Activated T-helper 1 cell treated with anti-CD3 and anti-CD28 coated beads, Interleukin-12 subunit alpha, Interleukin-12 subunit beta, Interleukin-2, Interleukin-4 antibody, amounts not matched to agents 30 ng/mL and 10 ng/mL and 1 ng/mL, durations not matched to agents 14 hours and 24 hours and 36 hours (primary cell): ENCODE data around the gene ORC1. TPM values are rescaled to one million over a fixed set of nuclear protein-coding genes. Genes with fewer than 3 reads are reported as not detected.

ENCODE experiments used
- DNase-seq: peaks from one replicate; pipeline ENCODE4 v3.0.0; 2021; ENCODE audit warnings: low spot score
- H3K27ac Mint-ChIP-seq: one replicate; pipeline ENCODE4 v1.8.0; 2021; ENCODE audit warnings: mild to moderate bottlenecking, mixed read lengths
- H3K27me3 Mint-ChIP-seq: one replicate; pipeline ENCODE4 v1.8.0; 2022; ENCODE audit warnings: mild to moderate bottlenecking, moderate library complexity, mixed read lengths; ENCODE audit not compliant: insufficient read depth
- H3K36me3 Mint-ChIP-seq: one replicate; pipeline ENCODE4 v1.8.0; 2021; ENCODE audit warnings: low read depth, mixed read lengths
- H3K4me1 Mint-ChIP-seq: one replicate; pipeline ENCODE4 v1.8.0; 2021; ENCODE audit warnings: low read depth, mixed read lengths
- H3K4me3 Mint-ChIP-seq: one replicate; pipeline ENCODE4 v1.8.0; 2021; ENCODE audit warnings: mild to moderate bottlenecking, moderate library complexity, mixed read lengths
- H3K9me3 Mint-ChIP-seq: one replicate; pipeline ENCODE4 v1.8.0; 2021; ENCODE audit warnings: mixed read lengths
- intact Hi-C: fragments of 100-400 bp; cut with micrococcal nuclease; formaldehyde crosslinking; loops from one replicate; pipeline ENCODE4 v1.15.1; 2024
- total RNA-seq: library from RNA; stranded (reverse); gene quantifications from 2 replicates; pipeline ENCODE4 v1.2.3, GENCODE V29; 2022

ORC1 gene
- total RNA-seq, 1 donor from 2014 or later = 39.6 TPM

DNA sequence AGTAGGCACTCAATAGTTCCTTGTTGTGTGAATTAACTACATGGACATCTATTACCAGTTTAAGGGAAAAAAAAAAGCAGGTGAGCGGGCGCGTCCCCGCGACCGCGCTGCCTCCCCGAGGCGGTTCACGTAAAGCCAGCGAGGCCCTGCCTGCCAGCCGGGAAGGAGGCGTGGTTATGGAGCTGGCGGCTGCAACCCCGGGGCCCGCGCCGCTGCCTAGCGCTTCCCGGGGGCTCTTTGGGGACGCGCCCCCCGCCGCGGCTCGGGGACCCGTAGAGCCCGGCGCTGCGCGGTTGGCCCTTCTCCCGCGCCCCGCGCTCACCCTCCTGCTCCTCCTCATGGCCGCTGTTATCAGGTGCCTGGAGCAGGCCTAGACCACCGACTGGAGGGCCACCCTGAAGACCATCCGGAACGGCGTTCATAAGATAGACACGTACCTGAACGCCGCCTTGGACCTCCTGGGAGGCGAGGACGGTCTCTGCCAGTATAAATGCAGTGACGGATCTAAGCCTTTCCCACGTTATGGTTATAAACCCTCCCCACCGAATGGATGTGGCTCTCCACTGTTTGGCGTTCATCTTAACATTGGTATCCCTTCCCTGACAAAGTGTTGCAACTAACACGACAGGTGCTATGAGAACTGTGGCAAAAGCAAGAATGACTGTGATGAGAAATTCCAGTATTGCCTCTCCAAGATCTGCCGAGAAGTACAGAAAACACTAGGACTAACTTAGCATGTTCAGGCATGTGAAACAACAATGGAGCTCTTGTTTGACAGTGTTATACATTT, 35.6 kb downstream of the ORC1 start:
- H3K36me3 Mint-ChIP-seq = peaks cover 19% of the 10 kb centered on the region
- peak overlapping the region; percentile 72 for H3K4me3 Mint-ChIP-seq
- no peaks in the 10 kb centered on the region for H3K27me3 Mint-ChIP-seq
- peaks cover 41% of the 10 kb centered on the region for H3K4me1 Mint-ChIP-seq
- no peaks in the 10 kb centered on the region for H3K9me3 Mint-ChIP-seq
- intact Hi-C loops = loop anchor here (5.0 to 10.0 kb wide), 6 partner anchors 54 to 1579 kb away; partner anchors contain the start of genes ECHDC2, IFT25, LRP8 and LRRC42
- H3K27ac Mint-ChIP-seq = no peak overlapping the region
- DNase-seq = peak; percentile 61

- no peak overlapping the region for H3K27ac Mint-ChIP-seq
- intact Hi-C loops = loop anchor here (5.0 to 10.0 kb wide), 6 partner anchors 55 to 1580 kb away; partner anchors contain the start of genes ECHDC2, IFT25, LRP8 and LRRC42
- H3K4me1 Mint-ChIP-seq = peaks cover 47% of the 10 kb centered on the region
- DNase-seq = no peak
- H3K27me3 Mint-ChIP-seq = no peaks in the 10 kb centered on the region
- peak overlapping the region; percentile 47 for H3K4me3 Mint-ChIP-seq
- peaks cover 18% of the 10 kb centered on the region for H3K36me3 Mint-ChIP-seq
- H3K9me3 Mint-ChIP-seq = no peaks in the 10 kb centered on the region
These were observed 37.0 kb downstream of the ORC1 start for GRCh38 chr1:52367272-52367671.

DNA sequence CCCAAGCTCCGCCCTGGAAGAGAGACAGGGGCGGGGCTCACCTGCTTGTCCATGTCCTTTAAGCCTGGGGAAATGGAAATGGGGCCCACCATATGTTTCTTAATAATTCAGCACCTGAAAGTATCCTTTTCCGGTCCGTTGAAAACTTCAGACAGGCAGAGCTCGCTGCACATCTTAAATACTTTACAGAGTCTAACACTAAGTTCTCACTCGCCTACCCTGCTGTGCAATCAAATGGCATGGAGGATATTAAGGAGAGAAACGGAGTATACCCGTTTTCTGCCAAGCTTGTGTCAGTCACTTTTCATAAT, 37.8 kb downstream of the ORC1 start:
- peaks cover 55% of the 10 kb centered on the region for H3K4me1 Mint-ChIP-seq
- H3K4me3 Mint-ChIP-seq = peak overlapping the region; percentile 61
- DNase-seq = no peak
- H3K9me3 Mint-ChIP-seq = no peaks in the 10 kb centered on the region
- H3K27ac Mint-ChIP-seq = peak overlapping the region; percentile 51
- H3K36me3 Mint-ChIP-seq = peaks cover 26% of the 10 kb centered on the region
- no peaks in the 10 kb centered on the region for H3K27me3 Mint-ChIP-seq
- intact Hi-C loops = loop anchor here (1.0 to 10.0 kb wide), 14 partner anchors 38 to 1581 kb away; partner anchors contain the start of genes BTF3L4, COA7, CPT2 and ECHDC2

DNA sequence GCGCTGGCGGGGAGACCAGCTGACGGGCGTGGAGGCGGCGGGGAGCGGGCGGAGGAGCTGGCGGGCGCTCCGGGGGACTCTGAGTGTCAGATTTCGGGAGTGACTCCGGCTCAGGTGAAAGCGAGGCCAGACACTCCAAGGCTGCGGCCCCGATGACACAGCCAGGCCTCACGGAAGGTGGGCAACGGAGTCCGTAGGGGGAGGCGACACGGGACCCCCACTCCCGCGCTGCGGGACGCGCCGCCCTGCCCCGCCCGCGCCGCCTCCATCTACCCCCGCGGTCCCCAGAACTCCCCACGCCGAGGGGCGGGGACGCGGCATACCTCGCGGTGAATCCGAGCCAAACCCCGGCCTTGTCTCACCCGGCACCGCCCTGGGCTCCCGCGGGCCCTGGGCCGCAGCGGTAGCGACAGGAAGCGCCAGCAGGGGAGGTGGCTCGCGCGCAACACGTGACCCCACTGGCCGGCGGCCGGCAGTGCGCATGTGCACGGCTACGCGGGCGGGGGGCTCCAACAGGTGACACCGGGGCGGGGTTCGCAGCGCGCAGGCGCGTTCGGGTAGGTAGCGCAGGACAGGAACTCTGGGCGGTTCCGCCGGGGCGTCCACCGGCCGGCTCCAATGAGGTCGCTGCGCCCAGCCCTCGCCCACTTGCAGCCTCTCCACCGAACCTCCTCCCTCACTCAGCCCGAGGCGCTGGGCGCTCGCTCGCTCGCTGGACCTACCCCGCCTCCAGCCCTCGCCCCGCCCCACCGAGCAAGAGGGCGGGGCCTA, 38.3 kb downstream of the ORC1 start, which contains the start of gene CC2D1B:
Gene CC2D1B (minus strand): TSS at position 460 of the 771 bp plus-strand sequence. CDS start 1,585 bp downstream, outside the sequence.
- Mint-ChIP-seq H3K27me3 (no peaks in the 10 kb centered on the region), H3K4me1 (peaks cover 55% of the 10 kb centered on the region), H3K36me3 (peaks cover 28% of the 10 kb centered on the region), H3K27ac (peak within 1 kb of the TSS; percentile 84), H3K9me3 (no peaks in the 10 kb centered on the region), H3K4me3 (peak within 1 kb of the TSS; percentile 90)
- peak; percentile 100 for DNase-seq
- intact Hi-C loops = loop anchor here (1.0 to 10.0 kb wide), 17 partner anchors 38 to 1581 kb away; partner anchors contain the start of genes BTF3L4, COA7, CPT2 and ECHDC2

DNA sequence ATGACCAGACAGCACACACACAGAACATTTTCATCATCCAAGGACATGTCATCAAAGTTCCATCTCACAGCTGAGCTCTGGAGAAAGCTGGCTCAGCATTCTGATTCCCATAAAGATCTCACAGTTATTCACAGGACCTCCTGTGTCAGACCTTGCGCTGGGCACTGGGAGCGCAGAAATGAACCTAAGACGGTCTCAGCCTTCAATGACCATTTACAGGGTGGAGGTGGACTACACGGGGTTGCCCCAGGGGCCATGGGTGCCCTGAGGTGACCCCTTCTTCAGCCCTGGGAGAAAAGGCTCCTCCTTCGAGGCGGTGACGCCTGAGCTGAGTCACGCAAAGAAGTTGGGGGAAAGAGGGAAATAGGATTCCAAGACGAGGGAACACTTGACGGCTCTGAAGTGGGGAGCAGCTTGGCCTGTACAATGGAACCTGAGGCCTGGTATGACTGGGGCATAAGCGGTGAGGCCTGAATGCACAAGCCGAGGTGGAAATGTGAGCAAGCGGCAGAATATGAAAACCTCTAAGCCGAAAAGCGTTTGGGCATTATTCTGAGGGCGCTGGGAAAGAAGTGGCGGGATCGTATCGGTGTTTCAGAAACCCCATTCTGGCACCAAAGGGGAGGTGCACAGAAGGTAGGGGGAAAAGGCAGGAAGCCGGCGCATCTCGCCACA, 39.0 kb downstream of the ORC1 start:
- intact Hi-C loops = loop anchor here (1.0 to 10.0 kb wide), 9 partner anchors 57 to 1582 kb away; partner anchors contain the start of genes ECHDC2, IFT25, KTI12 and LRP8
- Mint-ChIP-seq H3K4me1 (peaks cover 55% of the 10 kb centered on the region), H3K27ac (peak overlapping the region; percentile 84), H3K27me3 (no peaks in the 10 kb centered on the region), H3K9me3 (no peaks in the 10 kb centered on the region), H3K4me3 (peak overlapping the region; percentile 90), H3K36me3 (peaks cover 29% of the 10 kb centered on the region)
- no peak for DNase-seq

DNA sequence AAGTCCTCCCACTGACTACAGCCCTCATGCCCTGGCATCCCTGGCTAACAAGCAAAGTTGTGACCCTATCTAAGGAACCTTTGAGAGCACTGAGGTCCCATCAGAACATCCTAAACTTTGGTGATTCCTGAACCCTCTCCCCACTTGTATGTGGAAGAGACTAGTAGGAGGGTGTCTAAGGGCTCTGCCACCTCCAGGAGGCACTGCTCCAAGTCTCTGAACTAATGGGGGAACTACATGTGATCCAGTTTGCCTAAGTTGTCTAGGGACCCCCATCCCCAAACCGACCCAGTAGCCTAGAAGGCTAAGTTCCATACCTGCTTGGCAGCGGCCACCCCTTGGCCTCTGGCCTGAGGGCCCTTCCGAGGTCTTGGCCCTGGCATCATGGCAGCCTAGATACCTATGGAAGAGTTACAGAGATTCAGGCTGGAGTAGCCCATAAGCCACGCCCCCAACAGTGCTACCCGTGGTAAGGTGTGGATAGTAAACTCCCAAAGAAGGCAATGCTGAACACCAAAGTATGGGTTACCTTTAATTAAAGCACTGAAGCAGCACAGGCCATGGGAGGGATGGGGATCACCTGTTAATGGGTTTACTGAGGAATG, 39.9 kb downstream of the ORC1 start:
- H3K27ac Mint-ChIP-seq = peak overlapping the region; percentile 81
- no peaks in the 10 kb centered on the region for H3K27me3 Mint-ChIP-seq
- intact Hi-C loops = loop anchor here (2.0 to 10.0 kb wide), 4 partner anchors 332 to 1470 kb away; partner anchors contain the start of genes ECHDC2, KTI12, NDC1 and OSBPL9
- H3K9me3 Mint-ChIP-seq = no peaks in the 10 kb centered on the region
- H3K4me3 Mint-ChIP-seq = peak overlapping the region; percentile 90
- peaks cover 54% of the 10 kb centered on the region for H3K4me1 Mint-ChIP-seq
- DNase-seq = no peak
- H3K36me3 Mint-ChIP-seq = peaks cover 33% of the 10 kb centered on the region

GRCh38 chr1:52360595-52360968, 43.6 kb downstream of the ORC1 start:
- peaks cover 50% of the 10 kb centered on the region for H3K36me3 Mint-ChIP-seq
- DNase-seq = no peak
- peaks cover 30% of the 10 kb centered on the region for H3K4me1 Mint-ChIP-seq
- no peak overlapping the region for H3K27ac Mint-ChIP-seq
- H3K4me3 Mint-ChIP-seq = no peak overlapping the region
- no peaks in the 10 kb centered on the region for H3K27me3 Mint-ChIP-seq
- intact Hi-C loops = loop anchor here (10.0 kb wide), 3 partner anchors 564 to 1474 kb away; partner anchors contain the start of genes ECHDC2, NDC1, OSBPL9 and SCP2
- H3K9me3 Mint-ChIP-seq = no peaks in the 10 kb centered on the region

GRCh38 chr1:52359676-52360594, 44.3 kb downstream of the ORC1 start:
- intact Hi-C loops = loop anchor here (10.0 kb wide), 3 partner anchors 565 to 1475 kb away; partner anchors contain the start of genes ECHDC2, NDC1, OSBPL9 and SCP2
- DNase-seq = no peak
- H3K27me3 Mint-ChIP-seq = no peaks in the 10 kb centered on the region
- peaks cover 56% of the 10 kb centered on the region for H3K36me3 Mint-ChIP-seq
- H3K4me1 Mint-ChIP-seq = peaks cover 27% of the 10 kb centered on the region
- H3K9me3 Mint-ChIP-seq = no peaks in the 10 kb centered on the region
- no peak overlapping the region for H3K27ac Mint-ChIP-seq
- no peak overlapping the region for H3K4me3 Mint-ChIP-seq

GRCh38 chr1:52358851-52359497, 45.2 kb downstream of the ORC1 start:
- Mint-ChIP-seq H3K4me1 (peaks cover 17% of the 10 kb centered on the region), H3K27me3 (no peaks in the 10 kb centered on the region), H3K36me3 (peaks cover 55% of the 10 kb centered on the region), H3K9me3 (no peaks in the 10 kb centered on the region), H3K4me3 (no peak overlapping the region), H3K27ac (no peak overlapping the region)
- DNase-seq = no peak
- intact Hi-C loops = no loop called here

DNA sequence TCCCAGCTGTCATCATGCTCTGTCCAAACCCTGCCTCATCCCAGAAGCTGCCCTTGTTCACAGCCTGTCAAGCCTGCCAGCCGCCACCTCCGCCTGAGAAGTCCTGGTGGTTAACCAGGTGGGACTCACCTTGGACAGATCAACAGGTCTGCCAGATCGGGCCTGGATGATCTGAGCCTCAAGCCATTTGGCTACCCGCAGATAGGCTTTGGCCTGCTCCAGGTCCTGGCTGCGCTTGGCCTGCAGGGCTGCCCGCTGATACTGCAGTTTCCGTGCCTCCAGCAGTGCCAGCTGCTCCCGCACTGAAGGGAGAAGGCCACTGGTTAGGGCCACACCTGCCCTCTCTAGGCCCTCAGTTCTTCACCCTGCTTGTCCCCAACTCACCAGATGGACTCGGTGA, 46.8 kb downstream of the ORC1 start:
- no peaks in the 10 kb centered on the region for H3K27me3 Mint-ChIP-seq
- intact Hi-C loops = no loop called here
- no peak overlapping the region for H3K27ac Mint-ChIP-seq
- H3K9me3 Mint-ChIP-seq = no peaks in the 10 kb centered on the region
- H3K4me1 Mint-ChIP-seq = peaks cover 10% of the 10 kb centered on the region
- DNase-seq = no peak
- no peak overlapping the region for H3K4me3 Mint-ChIP-seq
- peaks cover 57% of the 10 kb centered on the region for H3K36me3 Mint-ChIP-seq

DNA sequence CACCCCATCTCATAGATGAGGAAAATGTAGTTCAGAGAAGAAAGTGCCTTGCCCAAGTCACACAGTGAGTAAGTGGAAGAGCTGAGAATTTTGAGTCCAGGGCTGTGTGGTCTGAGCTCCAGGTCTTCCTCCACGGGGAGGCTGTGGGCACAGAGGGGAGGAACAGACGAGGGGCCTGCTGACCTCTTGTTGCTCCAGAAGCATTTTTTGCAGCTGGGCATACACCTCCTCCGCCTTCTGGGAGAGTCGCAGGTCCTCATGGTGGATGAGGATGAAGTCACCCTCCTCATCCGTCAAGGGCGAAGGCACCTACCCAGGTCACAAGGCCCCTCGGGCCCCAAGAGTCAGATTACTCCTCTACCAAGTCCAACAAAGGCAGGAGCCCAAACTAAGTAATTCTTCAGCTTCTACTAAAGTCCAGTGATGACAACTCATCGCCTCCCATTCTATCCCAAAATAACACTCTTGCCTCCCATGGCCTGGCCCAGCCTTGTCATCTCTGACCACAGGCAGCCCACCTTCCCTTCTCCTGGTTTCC, 47.3 kb downstream of the ORC1 start:
- no peaks in the 10 kb centered on the region for H3K27me3 Mint-ChIP-seq
- peaks cover 53% of the 10 kb centered on the region for H3K36me3 Mint-ChIP-seq

More for the DNA sequence above, 47.3 kb downstream of the ORC1 start:
- intact Hi-C loops = no loop called here
- Mint-ChIP-seq H3K4me3 (no peak overlapping the region), H3K9me3 (no peaks in the 10 kb centered on the region), H3K4me1 (peaks cover 5% of the 10 kb centered on the region), H3K27ac (no peak overlapping the region)
- no peak for DNase-seq
